B cell (primary cell): ENCODE data around the gene ACP7. TPM values are rescaled to one million over a fixed set of nuclear protein-coding genes. Genes with fewer than 3 reads are reported as not detected.
A peak's percentile ranks its signal among the peaks of the same experiment; 100 is the strongest.

Experiments used
- ATAC-seq: fragments of 200-7000 bp; cut with Tn5 transposase; one replicate; pipeline ENCODE4 v1.10.0; 2021; ENCODE audit warnings: low read depth, mild to moderate bottlenecking, moderate number of reproducible peaks, moderate library complexity
- CTCF ChIA-PET: fragments of 350-600 bp; sonication (Branson Sonifier 250); formaldehyde crosslinking; loops from one replicate; lab custom pipeline; 2021; ENCODE audit warnings: antibody characterized with exemption, inconsistent platforms; lab: Charles Lee
- POLR2A ChIA-PET: fragments of 350-600 bp; sonication (Branson Sonifier 250); formaldehyde crosslinking; loops from one replicate; lab custom pipeline; 2021; ENCODE audit warnings: antibody characterized with exemption; lab: Charles Lee
- DNase-seq: peaks from one replicate; pipeline ENCODE4 v3.0.0; 2013
- H2AFZ ChIP-seq: 2 replicates; pipeline ENCODE4 v1.6.1; 2012; ENCODE audit warnings: mild to moderate bottlenecking, low read depth, low read length; ENCODE audit not compliant: insufficient read depth, poor library complexity, severe bottlenecking
- H3K27ac ChIP-seq, 2 donors: 1 replicate in 1 of 2; 2 replicates in 1 of 2; pipeline ENCODE4 v1.5.1; 2012 to 2013; ENCODE audit warnings: low read length in 2 of 2, mild to moderate bottlenecking in 2 of 2, moderate library complexity in 1 of 2
- H3K27me3 ChIP-seq, 4 experiments: fragments of 200-600 bp in 1 of 4; sonication (generic) in 1 of 4; replicated peaks in 1 of 4; 1 replicate in 2 of 4; 2 replicates in 2 of 4; pipeline versions ENCODE4 v1.6.1 to v1.7.0; 2013 to 2016; ENCODE audit warnings: low read length in 3 of 4, mild to moderate bottlenecking in 2 of 4, mixed read lengths in 1 of 4, moderate library complexity in 1 of 4; ENCODE audit not compliant: insufficient read depth in 4 of 4, control insufficient read depth in 3 of 4; ENCODE audit errors: control extremely low read depth in 1 of 4
- H3K36me3 ChIP-seq, 2 experiments: replicated peaks in 1 of 2; 1 replicate in 1 of 2; 2 replicates in 1 of 2; pipeline versions ENCODE4 v1.6.1 to v1.7.1; 2013; ENCODE audit warnings: low read length in 1 of 2; ENCODE audit not compliant: insufficient read depth in 2 of 2, control insufficient read depth in 1 of 2; ENCODE audit errors: control extremely low read depth in 1 of 2, extremely low read depth in 1 of 2
- H3K4me1 ChIP-seq, 2 donors: fragments of 200-600 bp in 1 of 2; sonication (generic) in 1 of 2; 1 replicate in 1 of 2; 2 replicates in 1 of 2; pipeline versions ENCODE4 v1.5.1 to v1.6.1; 2013 to 2017; ENCODE audit warnings: low read length in 2 of 2; ENCODE audit not compliant: control insufficient read depth in 2 of 2, insufficient read depth in 2 of 2
- H3K4me2 ChIP-seq: replicated peaks from 2 replicates; pipeline ENCODE3; 2012; ENCODE audit warnings: mild to moderate bottlenecking, low read depth, low read length; ENCODE audit not compliant: poor library complexity, severe bottlenecking
- H3K4me3 ChIP-seq, 5 experiments: fragments of 200-600 bp in 1 of 5; sonication (generic) in 1 of 5; 1 replicate in 3 of 5; 2 replicates in 2 of 5; pipeline versions ENCODE4 v1.5.1 to v1.7.0; 2011 to 2016; ENCODE audit warnings: low read length in 4 of 5, mild to moderate bottlenecking in 4 of 5, low read depth in 2 of 5, control low read depth in 1 of 5, moderate library complexity in 1 of 5; ENCODE audit not compliant: insufficient read depth in 1 of 5; ENCODE audit errors: control extremely low read depth in 1 of 5, extremely low read depth in 1 of 5
- H3K79me2 ChIP-seq: fragments of 200-600 bp; sonication (generic); one replicate; pipeline ENCODE4 v1.6.0; 2016; ENCODE audit warnings: low read length; ENCODE audit not compliant: control insufficient read depth, insufficient read depth
- H3K9ac ChIP-seq: fragments of 200-600 bp; sonication (generic); 2 replicates; pipeline ENCODE4 v1.6.1; 2017; ENCODE audit warnings: mild to moderate bottlenecking, low read length, moderate library complexity
- H3K9me3 ChIP-seq, 3 donors: one replicate each; pipeline versions ENCODE4 v1.6.1 to v1.7.1; 2013; ENCODE audit warnings: low read length in 2 of 3; ENCODE audit not compliant: control insufficient read depth in 2 of 3, insufficient read depth in 1 of 3; ENCODE audit errors: control extremely low read depth in 1 of 3
- H4K20me1 ChIP-seq: 2 replicates; pipeline ENCODE4 v1.6.0; 2012; ENCODE audit warnings: mild to moderate bottlenecking, low read length; ENCODE audit not compliant: insufficient read depth, control insufficient read depth, poor library complexity, severe bottlenecking
- H3K27ac Mint-ChIP-seq: one replicate; pipeline ENCODE4 v1.8.0; 2021; ENCODE audit warnings: mixed read lengths
- H3K27me3 Mint-ChIP-seq: one replicate; pipeline ENCODE4 v1.8.0; 2021; ENCODE audit warnings: mixed read lengths
- H3K4me1 Mint-ChIP-seq: one replicate; pipeline ENCODE4 v1.8.0; 2021; ENCODE audit warnings: mixed read lengths
- H3K4me3 Mint-ChIP-seq: one replicate; pipeline ENCODE4 v1.8.0; 2021; ENCODE audit warnings: mixed read lengths
- H3K9me3 Mint-ChIP-seq: one replicate; pipeline ENCODE4 v1.8.0; 2022; ENCODE audit warnings: mixed read lengths; ENCODE audit not compliant: insufficient read depth
- EZH2 ChIP-seq: IDR thresholded peaks from 2 replicates; pipeline ENCODE4 v1.6.1; 2012; ENCODE audit warnings: borderline replicate concordance, low read depth, mild to moderate bottlenecking, moderate library complexity, low read length; ENCODE audit not compliant: insufficient read depth, poor library complexity, severe bottlenecking
- WGBS: methylation state at CpG from one replicate; pipeline ENCODE4 v1.1.5; 2013; ENCODE audit warnings: missing lambda C conversion rate; ENCODE audit not compliant: insufficient coverage; 5-methylcytosine and 5-hydroxymethylcytosine counted together
- intact Hi-C: fragments of 100-400 bp; cut with micrococcal nuclease; formaldehyde crosslinking; loops from one replicate; pipeline ENCODE4 v1.10.0; 2022
- polyA minus RNA-seq: library from RNA; depleted of rRNA, polyadenylated mRNA; stranded (reverse); fragments of >200 nt; gene quantifications from 2 replicates; pipeline ENCODE4 v1.2.3, GENCODE V29; 2012
- polyA plus RNA-seq: library from polyadenylated mRNA; depleted of rRNA; stranded (reverse); fragments of >200 nt; gene quantifications from 2 replicates; pipeline ENCODE4 v1.2.3, GENCODE V29; 2012
- total RNA-seq, 2 donors: library from RNA; stranded (reverse); fragments of 120-200 nt in 1 of 2; gene quantifications; 1 replicate in 1 of 2; 2 replicates in 1 of 2; pipeline versions ENCODE4 v1.2.3 to v1.2.4, GENCODE V29; 2013 to 2022
- TF ChIP-seq, protein P1 (sequence below): fragments of 200-600 bp; IDR thresholded peaks from one replicate; pipeline ENCODE4 v1.8.0; 2022; ENCODE audit warnings: antibody characterized with exemption, mild to moderate bottlenecking

The ACP7 gene, protein sequence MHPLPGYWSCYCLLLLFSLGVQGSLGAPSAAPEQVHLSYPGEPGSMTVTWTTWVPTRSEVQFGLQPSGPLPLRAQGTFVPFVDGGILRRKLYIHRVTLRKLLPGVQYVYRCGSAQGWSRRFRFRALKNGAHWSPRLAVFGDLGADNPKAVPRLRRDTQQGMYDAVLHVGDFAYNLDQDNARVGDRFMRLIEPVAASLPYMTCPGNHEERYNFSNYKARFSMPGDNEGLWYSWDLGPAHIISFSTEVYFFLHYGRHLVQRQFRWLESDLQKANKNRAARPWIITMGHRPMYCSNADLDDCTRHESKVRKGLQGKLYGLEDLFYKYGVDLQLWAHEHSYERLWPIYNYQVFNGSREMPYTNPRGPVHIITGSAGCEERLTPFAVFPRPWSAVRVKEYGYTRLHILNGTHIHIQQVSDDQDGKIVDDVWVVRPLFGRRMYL
- total RNA-seq (not detected in 2 replicates), polyA plus RNA-seq (not detected in 2 replicates), polyA minus RNA-seq (not detected in 2 replicates)
- total RNA-seq (2013), result not detected

DNA sequence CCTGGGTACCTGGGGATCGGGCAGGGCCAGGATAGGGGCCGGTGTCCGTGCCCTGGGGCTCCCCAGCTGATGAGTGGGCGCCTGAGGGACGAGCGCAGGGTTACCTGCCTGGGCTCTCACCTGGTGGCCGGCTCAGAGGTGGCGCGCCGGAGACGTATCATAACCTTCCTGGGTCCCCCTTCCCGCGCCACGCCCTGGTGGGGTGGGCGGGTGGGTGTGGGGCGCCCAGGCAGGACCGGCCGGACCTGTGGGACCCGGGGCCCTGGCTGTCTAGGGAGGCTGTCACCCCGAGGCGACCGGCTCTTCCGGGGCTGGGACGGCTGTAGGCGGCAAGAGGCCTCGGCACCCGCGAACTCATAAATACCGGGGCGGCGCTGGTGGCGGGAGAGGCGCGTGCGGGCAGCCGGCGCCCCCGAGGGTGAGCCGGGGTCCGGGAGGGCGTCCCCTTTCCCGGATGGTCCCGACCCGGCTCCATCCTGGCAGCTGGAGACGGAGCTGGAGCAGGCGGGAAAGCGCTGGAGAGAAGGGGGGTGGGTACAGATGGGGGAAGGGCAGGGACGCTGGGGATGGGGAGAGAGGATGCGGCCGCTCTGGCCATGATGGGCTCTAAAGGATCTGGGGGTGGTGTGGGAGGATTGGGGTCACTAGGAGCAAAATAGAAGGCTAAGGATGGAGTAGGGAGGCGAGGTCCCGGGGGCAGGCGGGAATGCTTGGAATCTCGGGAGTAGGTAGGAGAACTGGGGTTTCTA is at the start of gene ACP7:
ACP7 (plus strand) TSS at position 386 of the 749 bp plus-strand sequence. CDS start 902 bp downstream, outside the sequence.
- ChIA-PET POLR2A (no interaction called here), CTCF (no interaction called here)
- Histone ChIP-seq H3K36me3 (no peaks in the 10 kb centered on the region), H3K27ac (no peak within 1 kb of the TSS), H3K9me3 (peaks cover 0 to 3% (median 0%) of the 10 kb centered on the region in 3 donors), H3K4me1 (peaks cover 10 to 12% of the 10 kb centered on the region in 2 donors), H4K20me1 (no peaks in the 10 kb centered on the region), H3K27me3 (peaks cover 0 to 44% (median 25%) of the 10 kb centered on the region in 4 experiments), H3K9ac (no peak within 1 kb of the TSS), H3K4me3 (no peak within 1 kb of the TSS), H3K79me2 (no peaks in the 10 kb centered on the region), H2AFZ (no peak within 1 kb of the TSS), H3K4me2 (peak within 1 kb of the TSS; percentile 22)
- Mint-ChIP-seq H3K4me3 (no peak within 1 kb of the TSS), H3K4me1 (peaks cover 11% of the 10 kb centered on the region), H3K27me3 (peaks cover 45% of the 10 kb centered on the region), H3K27ac (no peak within 1 kb of the TSS), H3K9me3 (no peaks in the 10 kb centered on the region)
- ATAC-seq (no peak), DNase-seq (no peak)
- TF ChIP-seq, protein P1, sequence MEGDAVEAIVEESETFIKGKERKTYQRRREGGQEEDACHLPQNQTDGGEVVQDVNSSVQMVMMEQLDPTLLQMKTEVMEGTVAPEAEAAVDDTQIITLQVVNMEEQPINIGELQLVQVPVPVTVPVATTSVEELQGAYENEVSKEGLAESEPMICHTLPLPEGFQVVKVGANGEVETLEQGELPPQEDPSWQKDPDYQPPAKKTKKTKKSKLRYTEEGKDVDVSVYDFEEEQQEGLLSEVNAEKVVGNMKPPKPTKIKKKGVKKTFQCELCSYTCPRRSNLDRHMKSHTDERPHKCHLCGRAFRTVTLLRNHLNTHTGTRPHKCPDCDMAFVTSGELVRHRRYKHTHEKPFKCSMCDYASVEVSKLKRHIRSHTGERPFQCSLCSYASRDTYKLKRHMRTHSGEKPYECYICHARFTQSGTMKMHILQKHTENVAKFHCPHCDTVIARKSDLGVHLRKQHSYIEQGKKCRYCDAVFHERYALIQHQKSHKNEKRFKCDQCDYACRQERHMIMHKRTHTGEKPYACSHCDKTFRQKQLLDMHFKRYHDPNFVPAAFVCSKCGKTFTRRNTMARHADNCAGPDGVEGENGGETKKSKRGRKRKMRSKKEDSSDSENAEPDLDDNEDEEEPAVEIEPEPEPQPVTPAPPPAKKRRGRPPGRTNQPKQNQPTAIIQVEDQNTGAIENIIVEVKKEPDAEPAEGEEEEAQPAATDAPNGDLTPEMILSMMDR, result no peak
- no peak for TF ChIP-seq EZH2
- intact Hi-C loops, result no loop called here
- WGBS, result 13% methylated on average over 53 of the region's 54 CpGs
